HEK293 (cell line): Measurements from ENCODE around the gene TMEM135.

Experiments used
- CTCF ChIA-PET: fragments of 350-600 bp; formaldehyde crosslinking; extraction: SDS; loops from one replicate; lab custom pipeline; 2021; ENCODE audit warnings: antibody characterized with exemption; lab: Yijun Ruan, JAX
- POLR2A ChIA-PET: fragments of 300-600 bp; formaldehyde crosslinking; extraction: SDS; loops from one replicate; lab custom pipeline; 2020; ENCODE audit warnings: antibody characterized with exemption, inconsistent platforms; lab: Yijun Ruan, JAX
- H3K27ac ChIP-seq: fragments of 200-500 bp; sonication (Bioruptor generic); 2 replicates; pipeline ENCODE4 v1.5.1; 2014; ENCODE audit warnings: low read depth, low read length, control low read depth, inconsistent platforms; ENCODE audit errors: extremely low read depth
- H3K36me3 ChIP-seq, 2 experiments: fragments of 200-500 bp in 1 of 2; sonication (Bioruptor generic) in 1 of 2; 1 replicate in 1 of 2; 2 replicates in 1 of 2; pipeline ENCODE4 v1.5.1; 2014 to 2017; ENCODE audit warnings: inconsistent platforms in 2 of 2, low read length in 2 of 2; ENCODE audit not compliant: control insufficient read depth in 2 of 2, insufficient read depth in 1 of 2
- H3K4me1 ChIP-seq: fragments of 200-500 bp; sonication (Bioruptor generic); 2 replicates; pipeline ENCODE4 v1.5.1; 2014; ENCODE audit warnings: mild to moderate bottlenecking, low read length, inconsistent platforms; ENCODE audit not compliant: control insufficient read depth, insufficient read depth
- H3K4me3 ChIP-seq: 2 replicates; pipeline ENCODE4 v1.5.1; 2011; ENCODE audit warnings: low read depth, mild to moderate bottlenecking, control low read depth, low read length, moderate library complexity
- H3K9me3 ChIP-seq: fragments of 200-500 bp; sonication (Bioruptor generic); 2 replicates; pipeline ENCODE4 v1.5.1; 2014; ENCODE audit warnings: low read depth, low read length, inconsistent platforms; ENCODE audit not compliant: control insufficient read depth, insufficient read depth
- BCL11B ChIP-seq: fragments of 450-650 bp; formaldehyde crosslinking; IDR thresholded peaks from 2 replicates; pipeline ENCODE4 v1.5.1; 2016; ENCODE audit warnings: low read depth, missing biosample characterization, missing genetic modification characterization
- IKZF3 ChIP-seq: fragments of 450-650 bp; IDR thresholded peaks from 2 replicates; pipeline ENCODE4 v1.5.0; 2018; ENCODE audit warnings: missing biosample characterization, mild to moderate bottlenecking, missing genetic modification characterization, moderate library complexity
- KLF7 ChIP-seq: fragments of 450-650 bp; formaldehyde crosslinking; IDR thresholded peaks from 2 replicates; pipeline ENCODE4 v1.5.1; 2016; ENCODE audit warnings: missing biosample characterization, missing genetic modification characterization, borderline replicate concordance
- ZBTB1 ChIP-seq: fragments of 450-650 bp; formaldehyde crosslinking; IDR thresholded peaks from 2 replicates; pipeline ENCODE4 v1.5.1; 2016; ENCODE audit warnings: missing biosample characterization, missing genetic modification characterization
- ZFP3 ChIP-seq: fragments of 450-650 bp; formaldehyde crosslinking; IDR thresholded peaks from 2 replicates; pipeline ENCODE4 v1.5.1; 2016; ENCODE audit warnings: low read depth, missing biosample characterization, missing genetic modification characterization
- ZIC2 ChIP-seq: fragments of 450-650 bp; formaldehyde crosslinking; IDR thresholded peaks from 2 replicates; pipeline ENCODE4 v1.5.1; 2016; ENCODE audit warnings: missing biosample characterization, missing genetic modification characterization
- ZNF184 ChIP-seq: fragments of 450-650 bp; IDR thresholded peaks from 2 replicates; pipeline ENCODE4 v1.5.1; 2018; ENCODE audit warnings: missing biosample characterization, mild to moderate bottlenecking, missing genetic modification characterization
- ZNF274 ChIP-seq, 2 experiments: fragments of 200-500 bp in 1 of 2; fragments of 450-650 bp in 1 of 2; sonication (Bioruptor generic) in 1 of 2; formaldehyde crosslinking in 1 of 2; IDR thresholded peaks; 2 replicates each; pipeline versions ENCODE4 v1.5.1 to v1.6.1; 2014 to 2016; ENCODE audit warnings: borderline replicate concordance in 1 of 2, inconsistent platforms in 1 of 2, low read length in 1 of 2, missing biosample characterization in 1 of 2, missing genetic modification characterization in 1 of 2
- ZNF416 ChIP-seq: fragments of 450-650 bp; formaldehyde crosslinking; IDR thresholded peaks from 2 replicates; pipeline ENCODE4 v1.5.1; 2016; ENCODE audit warnings: missing biosample characterization, missing genetic modification characterization
- ZNF510 ChIP-seq: fragments of 450-650 bp; formaldehyde crosslinking; IDR thresholded peaks from 2 replicates; pipeline ENCODE4 v1.5.1; 2018; ENCODE audit warnings: mild to moderate bottlenecking, missing genetic modification characterization, missing biosample characterization; ENCODE audit not compliant: insufficient replicate concordance
- ZNF623 ChIP-seq: fragments of 450-650 bp; formaldehyde crosslinking; IDR thresholded peaks from 2 replicates; pipeline ENCODE4 v1.5.1; 2016; ENCODE audit warnings: missing biosample characterization, missing genetic modification characterization
- ZNF626 ChIP-seq: fragments of 450-650 bp; sonication (Bioruptor Pico); formaldehyde crosslinking; IDR thresholded peaks from 2 replicates; pipeline ENCODE4 v1.5.1; 2018; ENCODE audit warnings: missing biosample characterization, missing genetic modification characterization, inconsistent platforms
- ZNF654 ChIP-seq: fragments of 450-650 bp; formaldehyde crosslinking; IDR thresholded peaks from 2 replicates; pipeline ENCODE4 v1.5.1; 2016; ENCODE audit warnings: low read depth, missing biosample characterization, missing genetic modification characterization
- ZNF777 ChIP-seq: fragments of 450-650 bp; formaldehyde crosslinking; IDR thresholded peaks from 2 replicates; pipeline ENCODE4 v1.5.1; 2017; ENCODE audit warnings: missing biosample characterization, missing genetic modification characterization, borderline replicate concordance
- ZNF792 ChIP-seq: fragments of 450-650 bp; formaldehyde crosslinking; IDR thresholded peaks from 2 replicates; pipeline ENCODE4 v1.5.1; 2016; ENCODE audit warnings: missing biosample characterization, missing genetic modification characterization
- ZNF830 ChIP-seq: fragments of 450-650 bp; IDR thresholded peaks from 2 replicates; pipeline ENCODE4 v1.5.0; 2018; ENCODE audit warnings: missing biosample characterization, missing genetic modification characterization, low read depth, mild to moderate bottlenecking, moderate library complexity
- ZSCAN30 ChIP-seq: fragments of 450-650 bp; IDR thresholded peaks from 2 replicates; pipeline ENCODE4 v1.5.1; 2018; ENCODE audit warnings: missing biosample characterization, mild to moderate bottlenecking, missing genetic modification characterization, moderate library complexity
- TF ChIP-seq, protein P1 (sequence below): fragments of 450-650 bp; formaldehyde crosslinking; IDR thresholded peaks from 2 replicates; pipeline ENCODE4 v1.5.1; 2016; ENCODE audit warnings: missing biosample characterization, missing genetic modification characterization
- TF ChIP-seq, protein P2 (sequence below): fragments of 450-650 bp; formaldehyde crosslinking; IDR thresholded peaks from 2 replicates; pipeline ENCODE4 v1.5.1; 2016; ENCODE audit warnings: missing biosample characterization, missing genetic modification characterization
- TF ChIP-seq, protein P3 (sequence below): fragments of 450-650 bp; formaldehyde crosslinking; IDR thresholded peaks from 2 replicates; pipeline ENCODE4 v1.5.1; 2016; ENCODE audit warnings: missing biosample characterization, missing genetic modification characterization
- TF ChIP-seq, protein P4 (sequence below): sonication (generic); formaldehyde crosslinking; IDR thresholded peaks from 2 replicates; pipeline ENCODE4 v1.8.1; 2022; ENCODE audit warnings: mild to moderate bottlenecking, moderate library complexity, missing genetic modification reagents
- TF ChIP-seq, protein P5 (sequence below): fragments of 450-650 bp; formaldehyde crosslinking; conservative IDR thresholded peaks from 2 replicates; pipeline ENCODE4 v1.5.1; 2016; ENCODE audit warnings: low read depth, missing biosample characterization, missing genetic modification characterization

The TMEM135 gene

DNA sequence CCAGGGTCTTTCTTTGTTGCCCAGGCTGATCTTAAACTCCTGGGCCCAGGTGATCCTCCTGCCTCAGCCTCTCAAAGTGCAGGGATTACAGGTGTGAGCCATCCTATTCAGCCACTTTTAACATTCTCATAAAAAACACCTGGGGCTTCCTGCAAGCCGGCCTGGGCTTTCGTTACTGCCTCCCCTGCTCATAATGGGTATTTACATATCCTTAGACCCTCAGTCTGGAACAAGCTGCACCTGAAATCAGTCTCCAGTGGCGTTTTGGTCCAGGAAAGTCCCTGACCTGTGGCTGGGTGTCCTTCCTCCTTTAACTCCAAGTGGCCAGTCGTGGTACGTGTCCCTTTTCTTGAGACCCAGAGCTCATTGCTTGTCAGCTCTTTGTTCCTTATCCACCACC, 320.7 kb downstream of the TMEM135 start:
- no peaks in the 10 kb centered on the region for H3K9me3 ChIP-seq
- TF ChIP-seq BCL11B = no peak
- TF ChIP-seq, protein P1, sequence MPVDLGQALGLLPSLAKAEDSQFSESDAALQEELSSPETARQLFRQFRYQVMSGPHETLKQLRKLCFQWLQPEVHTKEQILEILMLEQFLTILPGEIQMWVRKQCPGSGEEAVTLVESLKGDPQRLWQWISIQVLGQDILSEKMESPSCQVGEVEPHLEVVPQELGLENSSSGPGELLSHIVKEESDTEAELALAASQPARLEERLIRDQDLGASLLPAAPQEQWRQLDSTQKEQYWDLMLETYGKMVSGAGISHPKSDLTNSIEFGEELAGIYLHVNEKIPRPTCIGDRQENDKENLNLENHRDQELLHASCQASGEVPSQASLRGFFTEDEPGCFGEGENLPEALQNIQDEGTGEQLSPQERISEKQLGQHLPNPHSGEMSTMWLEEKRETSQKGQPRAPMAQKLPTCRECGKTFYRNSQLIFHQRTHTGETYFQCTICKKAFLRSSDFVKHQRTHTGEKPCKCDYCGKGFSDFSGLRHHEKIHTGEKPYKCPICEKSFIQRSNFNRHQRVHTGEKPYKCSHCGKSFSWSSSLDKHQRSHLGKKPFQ = no peak
- TF ChIP-seq ZNF510 (tag by site-specific recombination) = no peak
- TF ChIP-seq ZBTB1 (tag by site-specific recombination) = no peak
- TF ChIP-seq, protein P2, sequence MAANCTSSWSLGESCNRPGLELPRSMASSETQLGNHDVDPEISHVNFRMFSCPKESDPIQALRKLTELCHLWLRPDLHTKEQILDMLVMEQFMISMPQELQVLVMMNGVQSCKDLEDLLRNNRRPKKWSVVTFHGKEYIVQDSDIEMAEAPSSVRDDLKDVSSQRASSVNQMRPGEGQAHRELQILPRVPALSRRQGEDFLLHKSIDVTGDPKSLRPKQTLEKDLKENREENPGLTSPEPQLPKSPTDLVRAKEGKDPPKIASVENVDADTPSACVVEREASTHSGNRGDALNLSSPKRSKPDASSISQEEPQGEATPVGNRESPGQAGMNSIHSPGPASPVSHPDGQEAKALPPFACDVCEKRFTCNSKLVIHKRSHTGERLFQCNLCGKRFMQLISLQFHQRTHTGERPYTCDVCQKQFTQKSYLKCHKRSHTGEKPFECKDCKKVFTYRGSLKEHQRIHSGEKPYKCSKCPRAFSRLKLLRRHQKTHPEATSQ (tag by site-specific recombination) = no peak
- no peak for TF ChIP-seq ZNF654 (tag by site-specific recombination)
- TF ChIP-seq, all 188 proteins: peak for 0
- ChIA-PET POLR2A (no interaction called here), CTCF (interaction anchor here (1.0 kb wide), 1 partner anchor 63 kb away, joined by 4 read pairs; no protein-coding TSS in a partner anchor)
- H3K36me3 ChIP-seq = no peaks in the 10 kb centered on the region
- no peak overlapping the region for H3K4me3 ChIP-seq
- H3K27ac ChIP-seq = no peak overlapping the region
- H3K4me1 ChIP-seq = no peaks in the 10 kb centered on the region

DNA sequence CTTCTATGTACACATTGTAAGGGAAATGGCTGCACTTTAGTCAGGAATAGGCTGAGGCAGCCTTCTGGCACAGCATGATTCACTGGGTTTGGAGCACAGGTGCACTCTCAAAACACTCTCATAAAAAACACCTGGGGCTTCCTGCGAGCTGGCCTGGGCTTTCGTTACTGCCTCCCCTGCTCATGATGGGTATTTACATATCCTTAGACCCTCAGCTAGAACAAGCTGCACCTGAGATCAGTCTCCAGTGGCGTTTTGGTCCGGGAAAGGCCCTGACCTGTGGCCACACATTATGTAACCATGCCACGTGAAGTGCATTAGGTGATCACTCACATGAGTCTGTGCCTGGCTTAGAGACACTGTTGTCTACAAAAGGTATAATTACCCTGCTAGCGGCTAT, 321.7 kb downstream of the TMEM135 start:
- ChIA-PET CTCF (interaction anchor here (0.6 to 1.2 kb wide), 4 partner anchors 12 to 602 kb away, joined by 3 to 6 read pairs (median 4); no protein-coding TSS in a partner anchor), POLR2A (no interaction called here)
- H3K9me3 ChIP-seq = no peaks in the 10 kb centered on the region
- TF ChIP-seq ZNF830 (tag by site-specific recombination) (no peak), ZNF184 (tag by site-specific recombination) (no peak), ZNF792 (tag by site-specific recombination) (no peak), ZNF626 (no peak), ZSCAN30 (tag by site-specific recombination) (no peak), IKZF3 (tag by site-specific recombination) (no peak), ZNF623 (tag by site-specific recombination) (no peak), KLF7 (tag by site-specific recombination) (no peak), ZNF777 (tag by site-specific recombination) (no peak), ZNF274 (IDR thresholded peaks at IDR 0.05; ENCODE audit: low read length) (no peak), ZNF274 (tag by site-specific recombination; IDR thresholded peaks at IDR 0.05; ENCODE audit: borderline replicate concordance) (no peak), ZIC2 (tag by site-specific recombination) (no peak), ZFP3 (tag by site-specific recombination) (no peak), ZNF416 (tag by site-specific recombination) (no peak)
- TF ChIP-seq, protein P3, sequence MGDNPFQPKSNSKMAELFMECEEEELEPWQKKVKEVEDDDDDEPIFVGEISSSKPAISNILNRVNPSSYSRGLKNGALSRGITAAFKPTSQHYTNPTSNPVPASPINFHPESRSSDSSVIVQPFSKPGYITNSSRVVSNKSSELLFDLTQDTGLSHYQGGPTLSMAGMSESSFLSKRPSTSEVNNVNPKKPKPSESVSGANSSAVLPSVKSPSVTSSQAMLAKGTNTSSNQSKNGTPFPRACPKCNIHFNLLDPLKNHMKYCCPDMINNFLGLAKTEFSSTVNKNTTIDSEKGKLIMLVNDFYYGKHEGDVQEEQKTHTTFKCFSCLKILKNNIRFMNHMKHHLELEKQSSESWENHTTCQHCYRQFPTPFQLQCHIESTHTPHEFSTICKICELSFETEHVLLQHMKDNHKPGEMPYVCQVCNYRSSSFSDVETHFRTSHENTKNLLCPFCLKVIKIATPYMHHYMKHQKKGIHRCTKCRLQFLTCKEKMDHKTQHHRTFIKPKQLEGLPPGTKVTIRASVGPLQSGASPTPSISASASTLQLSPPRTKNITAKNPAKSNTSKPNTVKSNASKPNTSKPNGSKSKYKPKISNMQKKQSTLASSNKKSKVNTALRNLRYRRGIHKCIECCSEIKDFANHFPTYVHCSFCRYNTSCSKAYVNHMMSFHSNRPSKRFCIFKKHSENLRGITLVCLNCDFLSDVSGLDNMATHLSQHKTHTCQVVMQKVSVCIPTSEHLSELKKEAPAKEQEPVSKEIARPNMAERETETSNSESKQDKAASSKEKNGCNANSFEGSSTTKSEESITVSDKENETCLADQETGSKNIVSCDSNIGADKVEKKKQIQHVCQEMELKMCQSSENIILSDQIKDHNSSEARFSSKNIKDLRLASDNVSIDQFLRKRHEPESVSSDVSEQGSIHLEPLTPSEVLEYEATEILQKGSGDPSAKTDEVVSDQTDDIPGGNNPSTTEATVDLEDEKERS (tag by site-specific recombination) = no peak
- TF ChIP-seq, protein P1 = no peak
- TF ChIP-seq, protein P4, sequence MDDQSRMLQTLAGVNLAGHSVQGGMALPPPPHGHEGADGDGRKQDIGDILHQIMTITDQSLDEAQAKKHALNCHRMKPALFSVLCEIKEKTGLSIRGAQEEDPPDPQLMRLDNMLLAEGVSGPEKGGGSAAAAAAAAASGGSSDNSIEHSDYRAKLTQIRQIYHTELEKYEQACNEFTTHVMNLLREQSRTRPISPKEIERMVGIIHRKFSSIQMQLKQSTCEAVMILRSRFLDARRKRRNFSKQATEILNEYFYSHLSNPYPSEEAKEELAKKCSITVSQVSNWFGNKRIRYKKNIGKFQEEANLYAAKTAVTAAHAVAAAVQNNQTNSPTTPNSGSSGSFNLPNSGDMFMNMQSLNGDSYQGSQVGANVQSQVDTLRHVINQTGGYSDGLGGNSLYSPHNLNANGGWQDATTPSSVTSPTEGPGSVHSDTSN (CRISPR knock-in tag) = no peak
- TF ChIP-seq, protein P5, sequence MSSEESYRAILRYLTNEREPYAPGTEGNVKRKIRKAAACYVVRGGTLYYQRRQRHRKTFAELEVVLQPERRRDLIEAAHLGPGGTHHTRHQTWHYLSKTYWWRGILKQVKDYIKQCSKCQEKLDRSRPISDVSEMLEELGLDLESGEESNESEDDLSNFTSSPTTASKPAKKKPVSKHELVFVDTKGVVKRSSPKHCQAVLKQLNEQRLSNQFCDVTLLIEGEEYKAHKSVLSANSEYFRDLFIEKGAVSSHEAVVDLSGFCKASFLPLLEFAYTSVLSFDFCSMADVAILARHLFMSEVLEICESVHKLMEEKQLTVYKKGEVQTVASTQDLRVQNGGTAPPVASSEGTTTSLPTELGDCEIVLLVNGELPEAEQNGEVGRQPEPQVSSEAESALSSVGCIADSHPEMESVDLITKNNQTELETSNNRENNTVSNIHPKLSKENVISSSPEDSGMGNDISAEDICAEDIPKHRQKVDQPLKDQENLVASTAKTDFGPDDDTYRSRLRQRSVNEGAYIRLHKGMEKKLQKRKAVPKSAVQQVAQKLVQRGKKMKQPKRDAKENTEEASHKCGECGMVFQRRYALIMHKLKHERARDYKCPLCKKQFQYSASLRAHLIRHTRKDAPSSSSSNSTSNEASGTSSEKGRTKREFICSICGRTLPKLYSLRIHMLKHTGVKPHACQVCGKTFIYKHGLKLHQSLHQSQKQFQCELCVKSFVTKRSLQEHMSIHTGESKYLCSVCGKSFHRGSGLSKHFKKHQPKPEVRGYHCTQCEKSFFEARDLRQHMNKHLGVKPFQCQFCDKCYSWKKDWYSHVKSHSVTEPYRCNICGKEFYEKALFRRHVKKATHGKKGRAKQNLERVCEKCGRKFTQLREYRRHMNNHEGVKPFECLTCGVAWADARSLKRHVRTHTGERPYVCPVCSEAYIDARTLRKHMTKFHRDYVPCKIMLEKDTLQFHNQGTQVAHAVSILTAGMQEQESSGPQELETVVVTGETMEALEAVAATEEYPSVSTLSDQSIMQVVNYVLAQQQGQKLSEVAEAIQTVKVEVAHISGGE = no peak
- H3K27ac ChIP-seq = no peak overlapping the region
- no peak overlapping the region for H3K4me3 ChIP-seq
- no peaks in the 10 kb centered on the region for H3K4me1 ChIP-seq
- H3K36me3 ChIP-seq = no peaks in the 10 kb centered on the region
